Muscle of arm (tissue), 12 donors: ENCODE results near the gene AIMP2. TPM values are rescaled to one million over a fixed set of nuclear protein-coding genes. Genes with fewer than 3 reads are reported as not detected.
"Not testable (repeated sequence)": the region's sequence is repeated elsewhere in the genome, so short reads cannot be mapped to it uniquely, and the experiment has no call there.

ENCODE experiments used
- DNase-seq: peaks from one replicate; pipeline ENCODE4 v3.0.0-alpha.2; 2013
- polyA plus RNA-seq, 12 donors: library from polyadenylated mRNA; unstranded; fragments of 120-200 nt; gene quantifications; one replicate each; pipeline ENCODE4 v1.2.1, GENCODE V29; 2013; ENCODE audit not compliant: insufficient read length in 12 of 12

Gene AIMP2
- polyA plus RNA-seq, 12 donors, result 20.6 to 42.3 (median 28.2) TPM; not detected in 1

- no peak for DNase-seq
Measured at GRCh38 chr7:6020371-6021286, 11.6 kb downstream of the AIMP2 start.

GRCh38 chr7:6022707-6023106 lies 13.6 kb downstream of the AIMP2 start:
- no peak for DNase-seq

GRCh38 chr7:6023974-6024435 lies 14.9 kb downstream of the AIMP2 start:
- no peak for DNase-seq

- no peak for DNase-seq
Measured at GRCh38 chr7:6026011-6026819, 17.1 kb downstream of the AIMP2 start.

- DNase-seq, result no peak
Measured at GRCh38 chr7:6026820-6027311, 17.8 kb downstream of the AIMP2 start.

- no peak for DNase-seq
Measured at GRCh38 chr7:6027806-6028365, 18.8 kb downstream of the AIMP2 start.

GRCh38 chr7:6028563-6028962 lies 19.5 kb downstream of the AIMP2 start:
- no peak for DNase-seq

GRCh38 chr7:6030988-6031387 lies 21.9 kb downstream of the AIMP2 start, which contains the start of gene ANKRD61:
ANKRD61 (plus strand) TSS chr7:6031376; CDS start chr7:6031376, 0 bp downstream.
- DNase-seq, result no peak

- DNase-seq, result no peak
Measured at GRCh38 chr7:6031567-6031966, 22.5 kb downstream of the AIMP2 start.

- no peak for DNase-seq
Measured at GRCh38 chr7:6032167-6032566, 23.1 kb downstream of the AIMP2 start.

- no peak for DNase-seq
Measured at GRCh38 chr7:6032641-6033040, 23.6 kb downstream of the AIMP2 start.

- no peak for DNase-seq
Measured at GRCh38 chr7:6035165-6035564, 26.1 kb downstream of the AIMP2 start.

- no peak for DNase-seq
Measured at GRCh38 chr7:6035686-6036085, 26.6 kb downstream of the AIMP2 start.

GRCh38 chr7:6049780-6050179 lies 40.7 kb downstream of the AIMP2 start:
- DNase-seq, result no peak

- DNase-seq, result not testable (repeated sequence)
Measured at GRCh38 chr7:6051185-6051584, 42.1 kb downstream of the AIMP2 start.

GRCh38 chr7:6056616-6057015 lies 47.5 kb downstream of the AIMP2 start:
- no peak for DNase-seq

- DNase-seq, result no peak
Measured at GRCh38 chr7:6057316-6058129, 48.5 kb downstream of the AIMP2 start.

- not testable (repeated sequence) for DNase-seq
Measured at GRCh38 chr7:6059941-6060340, 50.9 kb downstream of the AIMP2 start.

GRCh38 chr7:6071406-6071805 lies 62.3 kb downstream of the AIMP2 start:
- DNase-seq, result no peak
